Measurements from ENCODE around the gene DOK3. TPM values are rescaled to one million over a fixed set of nuclear protein-coding genes. Genes with fewer than 3 reads are reported as not detected.

DOK3 gene
- total and polyA plus RNA-seq, 2 of the 13 experiments (the other 11 are each of a cell fraction or from before 2014, with no cell fraction given): 1.4 to 1.5 TPM

DNA sequence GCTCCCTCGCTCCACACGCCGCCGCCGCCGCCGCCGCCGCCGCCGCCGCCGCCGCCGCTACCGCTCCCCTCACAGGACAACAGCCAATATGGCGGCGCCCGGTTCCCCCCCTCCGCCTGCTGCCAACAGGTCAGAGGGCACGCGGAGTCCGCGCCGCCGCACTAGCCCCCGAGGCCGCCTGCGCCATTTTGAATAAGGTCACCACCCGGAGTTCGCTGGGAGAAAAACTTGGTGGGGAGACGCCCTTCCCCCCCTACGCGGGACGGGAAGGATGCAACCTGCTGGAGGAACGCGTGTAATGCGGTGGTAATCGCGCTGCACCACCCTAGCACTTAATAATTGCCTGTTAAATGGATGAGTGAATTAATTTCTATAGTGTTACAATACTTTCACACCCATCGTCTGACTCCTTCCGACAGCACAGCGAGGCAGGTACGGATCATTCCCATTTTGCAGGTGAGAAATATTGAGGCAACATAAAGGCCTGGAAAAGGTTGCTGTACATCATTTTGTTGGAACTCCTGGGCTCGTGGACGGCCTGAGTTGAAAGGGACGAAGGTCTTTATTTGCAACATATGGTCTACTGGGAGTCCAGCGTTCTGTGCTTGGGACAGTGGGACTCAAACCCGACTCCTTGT is 45.0 kb upstream of the DOK3 start, which contains the start of gene FAM193B (continued):
- TF ChIP-seq, protein P1, sequence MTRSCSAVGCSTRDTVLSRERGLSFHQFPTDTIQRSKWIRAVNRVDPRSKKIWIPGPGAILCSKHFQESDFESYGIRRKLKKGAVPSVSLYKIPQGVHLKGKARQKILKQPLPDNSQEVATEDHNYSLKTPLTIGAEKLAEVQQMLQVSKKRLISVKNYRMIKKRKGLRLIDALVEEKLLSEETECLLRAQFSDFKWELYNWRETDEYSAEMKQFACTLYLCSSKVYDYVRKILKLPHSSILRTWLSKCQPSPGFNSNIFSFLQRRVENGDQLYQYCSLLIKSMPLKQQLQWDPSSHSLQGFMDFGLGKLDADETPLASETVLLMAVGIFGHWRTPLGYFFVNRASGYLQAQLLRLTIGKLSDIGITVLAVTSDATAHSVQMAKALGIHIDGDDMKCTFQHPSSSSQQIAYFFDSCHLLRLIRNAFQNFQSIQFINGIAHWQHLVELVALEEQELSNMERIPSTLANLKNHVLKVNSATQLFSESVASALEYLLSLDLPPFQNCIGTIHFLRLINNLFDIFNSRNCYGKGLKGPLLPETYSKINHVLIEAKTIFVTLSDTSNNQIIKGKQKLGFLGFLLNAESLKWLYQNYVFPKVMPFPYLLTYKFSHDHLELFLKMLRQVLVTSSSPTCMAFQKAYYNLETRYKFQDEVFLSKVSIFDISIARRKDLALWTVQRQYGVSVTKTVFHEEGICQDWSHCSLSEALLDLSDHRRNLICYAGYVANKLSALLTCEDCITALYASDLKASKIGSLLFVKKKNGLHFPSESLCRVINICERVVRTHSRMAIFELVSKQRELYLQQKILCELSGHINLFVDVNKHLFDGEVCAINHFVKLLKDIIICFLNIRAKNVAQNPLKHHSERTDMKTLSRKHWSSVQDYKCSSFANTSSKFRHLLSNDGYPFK (CRISPR knock-in tag; IDR thresholded peaks at IDR 0.05; ENCODE audit: borderline replicate concordance): peak; percentile 62; the same call in 1 of the 2 replicates
- peak; percentile 85 for TF ChIP-seq ZBTB38 (CRISPR knock-in tag; IDR thresholded peaks at IDR 0.05)
- TF ChIP-seq ZNF468 (CRISPR knock-in tag; IDR thresholded peaks at IDR 0.05): no peak
- no peak for TF ChIP-seq ZNF841 (CRISPR knock-in tag; IDR thresholded peaks at IDR 0.05; ENCODE audit: borderline replicate concordance)
- TF ChIP-seq, protein P2, sequence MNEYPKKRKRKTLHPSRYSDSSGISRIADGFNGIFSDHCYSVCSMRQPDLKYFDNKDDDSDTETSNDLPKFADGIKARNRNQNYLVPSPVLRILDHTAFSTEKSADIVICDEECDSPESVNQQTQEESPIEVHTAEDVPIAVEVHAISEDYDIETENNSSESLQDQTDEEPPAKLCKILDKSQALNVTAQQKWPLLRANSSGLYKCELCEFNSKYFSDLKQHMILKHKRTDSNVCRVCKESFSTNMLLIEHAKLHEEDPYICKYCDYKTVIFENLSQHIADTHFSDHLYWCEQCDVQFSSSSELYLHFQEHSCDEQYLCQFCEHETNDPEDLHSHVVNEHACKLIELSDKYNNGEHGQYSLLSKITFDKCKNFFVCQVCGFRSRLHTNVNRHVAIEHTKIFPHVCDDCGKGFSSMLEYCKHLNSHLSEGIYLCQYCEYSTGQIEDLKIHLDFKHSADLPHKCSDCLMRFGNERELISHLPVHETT (CRISPR knock-in tag; conservative IDR thresholded peaks at IDR 0.05): peak; percentile 80; the same call in 1 of the 2 replicates
- TF ChIP-seq, protein P3, sequence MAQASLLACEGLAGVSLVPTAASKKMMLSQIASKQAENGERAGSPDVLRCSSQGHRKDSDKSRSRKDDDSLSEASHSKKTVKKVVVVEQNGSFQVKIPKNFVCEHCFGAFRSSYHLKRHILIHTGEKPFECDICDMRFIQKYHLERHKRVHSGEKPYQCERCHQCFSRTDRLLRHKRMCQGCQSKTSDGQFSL (CRISPR knock-in tag; IDR thresholded peaks at IDR 0.05): peak; percentile 96
- TF ChIP-seq FOXA1 (IDR thresholded peaks at IDR 0.05): no peak
- TF ChIP-seq FOXA1 (CRISPR knock-in tag; IDR thresholded peaks at IDR 0.05): no peak
- TF ChIP-seq MEIS1 (CRISPR knock-in tag; IDR thresholded peaks at IDR 0.05; ENCODE audit: borderline replicate concordance): no peak
- TF ChIP-seq ZC3H4 (CRISPR knock-in tag; IDR thresholded peaks at IDR 0.05; ENCODE audit: borderline replicate concordance): no peak
- TF ChIP-seq ZNF282 (IDR thresholded peaks at IDR 0.05; ENCODE audit: partially characterized antibody): no peak
- TF ChIP-seq ZBTB8A (CRISPR knock-in tag; IDR thresholded peaks at IDR 0.05; ENCODE audit: borderline replicate concordance, low read depth): no peak
- peak; percentile 66; the same call in 1 of the 2 replicates for TF ChIP-seq HOXD1 (CRISPR knock-in tag; IDR thresholded peaks at IDR 0.05)
- 0 out of 2 replicates have a peak, but pooled peaks have one; percentile 42 for TF ChIP-seq MIER2 (CRISPR knock-in tag; IDR thresholded peaks at IDR 0.05)
- TF ChIP-seq SYNCRIP (IDR thresholded peaks at IDR 0.05; ENCODE audit: insufficient read depth, low read depth, low read length): no peak
- TF ChIP-seq, protein P4, sequence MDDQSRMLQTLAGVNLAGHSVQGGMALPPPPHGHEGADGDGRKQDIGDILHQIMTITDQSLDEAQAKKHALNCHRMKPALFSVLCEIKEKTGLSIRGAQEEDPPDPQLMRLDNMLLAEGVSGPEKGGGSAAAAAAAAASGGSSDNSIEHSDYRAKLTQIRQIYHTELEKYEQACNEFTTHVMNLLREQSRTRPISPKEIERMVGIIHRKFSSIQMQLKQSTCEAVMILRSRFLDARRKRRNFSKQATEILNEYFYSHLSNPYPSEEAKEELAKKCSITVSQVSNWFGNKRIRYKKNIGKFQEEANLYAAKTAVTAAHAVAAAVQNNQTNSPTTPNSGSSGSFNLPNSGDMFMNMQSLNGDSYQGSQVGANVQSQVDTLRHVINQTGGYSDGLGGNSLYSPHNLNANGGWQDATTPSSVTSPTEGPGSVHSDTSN (CRISPR knock-in tag; IDR thresholded peaks at IDR 0.05; ENCODE audit: borderline replicate concordance): no peak
- TF ChIP-seq ZNF430 (CRISPR knock-in tag; IDR thresholded peaks at IDR 0.05): no peak
- TF ChIP-seq NFE2L1 (CRISPR knock-in tag; IDR thresholded peaks at IDR 0.05; ENCODE audit: borderline replicate concordance): no peak
- TF ChIP-seq, protein P5, sequence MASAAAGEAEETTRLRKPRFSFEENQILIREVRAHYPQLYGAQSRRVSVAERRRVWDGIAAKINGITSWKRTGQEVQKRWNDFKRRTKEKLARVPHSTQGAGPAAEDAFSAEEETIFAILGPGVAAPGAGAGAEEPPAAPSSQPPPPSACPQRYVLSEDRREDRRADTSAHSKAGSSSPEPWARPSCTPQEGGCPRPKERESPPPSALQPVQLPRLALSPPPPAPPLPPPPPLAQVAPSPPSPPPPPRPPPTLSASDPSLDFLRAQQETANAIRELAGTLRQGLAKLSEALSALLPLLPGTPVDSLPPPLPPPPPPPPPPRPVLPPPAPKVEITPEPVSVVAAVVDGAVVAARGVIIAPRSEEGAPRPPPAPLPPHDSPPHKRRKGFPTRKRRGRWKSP (CRISPR knock-in tag; IDR thresholded peaks at IDR 0.05): no peak
- TF ChIP-seq HES4 (CRISPR knock-in tag; IDR thresholded peaks at IDR 0.05; ENCODE audit: borderline replicate concordance): no peak
